T-helper 1 cell (primary cell): ENCODE data around the gene SNX13.

ENCODE experiments used
- DNase-seq, 5 donors: peaks; one replicate each; pipeline ENCODE4 v3.0.0-alpha.2; 2012 to 2020

Gene SNX13

DNA sequence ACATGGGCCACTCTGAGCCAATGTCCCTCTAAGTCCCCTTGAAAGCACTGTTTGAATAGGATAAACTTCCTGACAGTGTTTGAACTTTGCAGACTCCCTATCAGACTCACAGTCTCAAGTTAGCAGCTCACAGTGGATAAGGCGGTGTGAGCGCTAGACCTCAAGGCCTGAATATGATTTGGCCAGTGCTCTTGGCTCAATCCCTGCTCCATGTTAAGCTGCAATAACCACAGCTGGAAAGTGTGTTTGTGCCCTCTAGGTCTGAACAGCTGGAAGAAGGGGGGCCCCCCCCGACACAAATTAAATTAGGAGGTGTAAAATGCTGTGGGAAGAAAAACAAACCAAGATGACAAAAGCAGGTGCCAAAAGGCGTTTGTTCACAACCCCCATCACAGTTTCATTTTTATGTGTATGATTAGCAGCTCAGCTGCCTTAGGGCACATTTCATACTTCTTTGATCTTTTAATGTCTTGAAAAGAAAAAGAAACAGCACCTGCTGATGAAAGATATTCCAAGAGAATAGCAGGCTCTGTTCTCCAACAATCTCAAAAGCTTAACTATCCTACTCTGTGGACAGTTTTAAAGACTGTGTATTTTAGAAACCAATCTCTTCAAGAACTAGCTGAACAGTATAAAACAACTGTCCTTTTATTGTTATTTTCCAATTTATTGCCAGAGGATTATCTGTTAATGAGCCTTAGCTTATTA lies 167.6 kb downstream of the SNX13 start:
- no peak for DNase-seq

DNA sequence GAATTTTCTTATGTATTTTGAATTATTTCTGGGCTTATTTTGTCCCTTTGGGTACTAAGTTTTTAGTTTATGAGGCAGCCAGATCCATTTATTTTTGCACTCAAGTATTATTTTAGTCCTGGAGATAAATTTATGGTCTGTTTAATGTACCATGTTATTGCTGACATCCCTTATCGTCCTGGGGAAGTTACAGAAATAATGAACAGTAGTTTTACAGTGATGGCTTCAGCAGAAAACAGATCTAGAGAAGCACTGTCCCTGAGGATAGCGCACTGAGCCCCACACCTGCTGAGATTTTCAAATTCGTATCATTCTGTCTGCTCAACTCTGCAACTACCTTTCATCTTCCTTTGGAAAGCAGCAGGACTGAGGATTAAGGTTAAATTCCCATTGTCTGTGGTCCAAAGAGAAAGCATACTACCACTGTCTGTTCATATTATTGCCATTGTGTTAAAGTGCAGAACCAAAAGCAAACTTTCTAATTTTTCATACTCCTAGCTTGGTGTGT lies 168.3 kb downstream of the SNX13 start:
- no peak for DNase-seq

DNA sequence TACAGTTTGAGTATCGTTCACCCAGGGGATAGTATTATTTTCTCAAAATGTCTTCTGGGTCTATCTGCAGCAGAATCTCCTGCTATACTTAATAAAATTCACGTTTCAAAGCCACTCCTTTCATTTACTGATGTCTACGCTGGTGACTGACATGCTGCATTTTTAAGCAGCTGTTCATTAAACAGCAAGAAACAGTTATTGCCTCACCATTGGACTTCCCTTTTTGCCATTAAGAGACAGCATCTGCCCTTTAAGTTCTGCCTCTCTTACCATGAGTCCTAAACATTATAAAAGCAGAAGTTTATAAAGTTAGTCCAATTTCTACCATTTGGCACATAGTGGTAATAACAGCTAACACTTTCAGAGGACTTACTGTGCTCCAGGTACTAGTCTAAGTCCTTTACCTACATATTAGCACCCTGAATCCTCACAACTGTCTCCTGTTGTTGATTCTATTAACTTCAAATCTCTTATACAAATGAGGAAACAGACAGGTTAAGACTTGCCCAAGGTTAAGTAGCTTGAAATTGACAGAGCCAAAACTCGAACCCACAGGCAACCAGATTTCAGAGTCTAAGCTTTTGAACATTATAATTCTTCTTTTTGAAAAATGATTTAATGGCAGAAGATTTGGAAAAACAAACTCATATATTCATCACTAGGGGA lies 169.5 kb downstream of the SNX13 start:
- DNase-seq = no peak

DNA sequence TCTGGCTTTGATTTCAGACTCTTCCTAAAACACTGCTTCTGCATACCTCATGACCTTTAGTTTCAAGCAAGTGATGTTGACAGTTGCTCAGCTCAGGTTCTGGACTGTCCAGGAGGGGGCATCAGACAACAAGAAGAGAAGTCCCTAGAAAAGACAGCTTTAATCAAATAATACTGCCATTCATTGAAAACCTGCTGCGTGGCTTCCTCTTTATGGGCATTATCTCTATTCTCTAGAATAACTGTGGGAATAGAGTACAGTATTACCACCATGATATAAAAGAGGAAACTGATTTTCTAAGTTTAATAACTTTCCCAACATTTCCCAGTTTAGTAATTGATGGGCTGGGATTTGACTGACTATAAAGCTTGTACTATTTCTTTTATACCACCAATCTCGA lies 170.4 kb downstream of the SNX13 start:
- DNase-seq = peak in 4 of 5 donors; percentile 5 to 47 (median 23)

DNA sequence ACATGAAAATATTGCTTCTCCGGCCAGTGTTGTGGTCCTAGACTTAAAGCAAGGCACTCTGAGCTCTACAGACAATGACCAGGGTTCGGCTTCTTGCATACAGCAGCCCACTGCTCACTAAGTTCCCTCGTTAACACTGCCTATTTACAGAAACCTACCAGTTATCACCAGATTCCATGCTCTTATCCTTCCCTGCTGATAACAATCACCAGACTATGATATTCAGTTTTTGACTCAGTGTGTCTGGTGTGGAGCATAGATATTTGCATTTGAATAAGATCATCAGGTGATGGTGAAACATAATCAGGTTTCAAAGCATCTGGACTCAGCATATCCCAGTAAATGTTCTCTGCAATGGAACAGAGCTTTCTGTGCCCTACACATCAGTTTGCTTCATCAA lies 182.3 kb downstream of the SNX13 start:
- no peak for DNase-seq

DNA sequence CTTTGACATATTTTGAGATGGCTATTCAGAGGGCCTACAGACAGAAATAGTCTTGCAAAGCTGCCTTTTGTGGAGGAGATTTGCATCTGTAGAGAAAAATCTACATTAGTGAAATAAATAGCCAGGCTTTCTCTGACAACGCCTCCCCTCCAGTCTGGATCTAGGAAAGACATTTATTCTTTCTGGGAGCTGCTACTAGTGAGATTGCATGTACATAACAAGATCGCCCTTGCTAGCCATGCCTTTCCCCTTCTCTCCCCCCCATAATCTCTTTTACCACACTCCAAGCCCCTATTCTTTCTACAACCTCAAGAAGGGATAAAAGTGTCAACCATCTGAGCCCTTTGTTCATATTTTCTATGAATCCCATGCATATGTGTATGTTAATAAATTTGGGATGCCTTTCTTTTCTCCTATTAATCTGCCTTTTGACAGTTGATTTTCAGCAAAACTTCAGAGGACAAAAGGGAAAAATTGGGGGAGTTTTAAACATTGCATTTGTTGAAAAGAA lies 194.2 kb downstream of the SNX13 start:
- no peak for DNase-seq

DNA sequence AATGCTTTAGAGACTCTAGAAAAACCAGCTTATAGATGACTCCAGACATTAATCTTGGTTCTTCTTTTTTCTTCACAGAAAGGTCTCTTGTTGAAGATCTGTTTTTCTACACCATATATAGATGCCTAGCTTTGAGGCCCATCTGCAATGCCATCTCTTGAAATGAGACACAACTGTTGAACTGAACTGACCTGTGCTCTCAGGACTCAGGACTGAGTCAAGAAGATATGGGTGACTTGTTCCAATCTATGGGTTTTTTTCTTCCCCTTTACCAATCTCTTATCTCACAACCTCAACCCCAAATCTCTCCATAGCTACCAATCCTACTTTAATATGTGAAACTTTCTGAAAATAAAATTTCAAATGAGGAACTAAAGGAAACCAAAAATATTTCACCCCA lies 194.7 kb downstream of the SNX13 start:
- DNase-seq = no peak

DNA sequence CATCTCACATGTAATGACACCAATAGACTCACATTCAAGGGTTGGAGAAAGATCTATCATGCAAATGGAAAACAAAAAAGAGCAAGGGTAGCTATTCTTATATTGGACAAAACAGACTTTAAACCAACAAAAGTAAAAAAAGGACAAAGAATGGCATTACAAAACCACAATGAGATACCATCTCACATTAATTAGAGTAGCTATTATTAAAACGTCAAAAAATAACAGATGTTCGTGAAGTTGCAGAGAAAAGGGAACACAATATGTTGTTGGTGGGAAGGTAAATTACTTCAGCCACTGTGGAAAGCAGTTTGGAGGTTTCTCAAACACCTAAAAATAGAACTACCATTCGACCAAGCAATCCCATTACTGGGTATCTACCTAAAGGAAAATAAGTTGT lies 197.0 kb downstream of the SNX13 start:
- no peak for DNase-seq

DNA sequence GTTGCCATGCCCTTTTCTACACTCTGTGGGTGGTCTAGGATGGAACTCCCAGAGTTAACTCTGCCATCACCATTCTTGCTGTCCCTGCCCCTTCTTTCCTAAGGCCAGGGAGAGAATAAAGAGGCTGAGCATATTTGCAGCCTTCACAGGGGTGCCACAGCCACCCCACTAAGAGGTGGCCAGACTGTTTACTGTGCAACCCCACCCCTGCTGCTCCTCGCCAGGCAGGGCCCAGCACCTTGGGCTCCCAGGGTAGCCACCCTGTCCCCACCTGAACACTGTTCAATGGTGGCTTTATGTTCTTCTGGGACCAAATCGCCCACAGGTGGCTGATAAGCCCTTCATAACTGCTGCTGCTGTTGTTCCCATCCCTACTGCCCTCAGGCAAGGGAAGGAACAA lies 198.9 kb downstream of the SNX13 start:
- DNase-seq = no peak
